Progenitor cell of endocrine pancreas (in vitro differentiated cells): Measurements from ENCODE around the gene ARMC7. TPM values are rescaled to one million over a fixed set of nuclear protein-coding genes. Genes with fewer than 3 reads are reported as not detected.

Source experiments
- DNase-seq: peaks from one replicate; pipeline ENCODE4 v3.0.0; 2021; ENCODE audit warnings: low spot score; ENCODE audit not compliant: unreplicated experiment
- H3K27ac Mint-ChIP-seq: 2 replicates; pipeline ENCODE4 v1.8.0; 2021; ENCODE audit warnings: mild to moderate bottlenecking, moderate library complexity, mixed read lengths
- H3K27me3 Mint-ChIP-seq: 2 replicates; pipeline ENCODE4 v1.8.0; 2021; ENCODE audit warnings: mixed read lengths
- H3K36me3 Mint-ChIP-seq: 2 replicates; pipeline ENCODE4 v1.8.0; 2022; ENCODE audit warnings: mixed read lengths; ENCODE audit not compliant: insufficient read depth
- H3K4me1 Mint-ChIP-seq: 2 replicates; pipeline ENCODE4 v1.8.0; 2021; ENCODE audit warnings: low read depth, mixed read lengths
- H3K4me3 Mint-ChIP-seq: 2 replicates; pipeline ENCODE4 v1.8.0; 2021; ENCODE audit warnings: low read depth, mild to moderate bottlenecking, moderate library complexity, mixed read lengths
- H3K9me3 Mint-ChIP-seq: 2 replicates; pipeline ENCODE4 v1.8.0; 2021; ENCODE audit warnings: low read depth, mixed read lengths
- total RNA-seq: library from RNA; stranded (reverse); gene quantifications from 2 replicates; pipeline ENCODE4 v1.2.1, GENCODE V29; 2021
- TF ChIP-seq, protein P1 (sequence below): fragments of 200-600 bp; sonication (generic); IDR thresholded peaks from one replicate; pipeline ENCODE4 v1.5.0; 2021; ENCODE audit warnings: antibody characterized with exemption, mild to moderate bottlenecking; ENCODE audit not compliant: unreplicated experiment

The ARMC7 gene
- total RNA-seq, 1 donor from 2014 or later: 16.7 TPM

DNA sequence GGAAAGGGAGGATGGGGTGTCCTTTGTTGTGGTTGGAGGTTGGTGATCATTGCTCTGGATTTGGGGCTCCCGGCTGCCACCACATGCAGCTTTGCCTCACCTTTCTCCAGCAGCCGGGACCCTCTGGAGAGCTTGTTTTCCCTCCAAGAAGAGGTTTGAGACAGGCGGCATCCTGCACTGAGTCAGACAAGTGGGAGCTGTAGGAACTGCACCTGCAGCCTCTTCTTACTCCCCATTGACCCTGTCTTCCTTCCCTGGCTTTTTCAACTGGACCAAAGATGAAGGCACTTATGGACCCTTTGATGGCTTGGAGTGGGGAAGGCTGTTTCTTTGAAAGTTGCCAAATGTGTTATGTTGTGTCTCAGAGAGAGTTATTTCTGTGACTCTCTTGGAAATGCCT, 46.1 kb upstream of the ARMC7 start:
- H3K4me1 Mint-ChIP-seq: no peaks in the 10 kb centered on the region
- no peak for DNase-seq
- peaks cover 16% of the 10 kb centered on the region for H3K36me3 Mint-ChIP-seq
- no peak overlapping the region for H3K27ac Mint-ChIP-seq
- H3K4me3 Mint-ChIP-seq: no peak overlapping the region
- TF ChIP-seq, protein P1, sequence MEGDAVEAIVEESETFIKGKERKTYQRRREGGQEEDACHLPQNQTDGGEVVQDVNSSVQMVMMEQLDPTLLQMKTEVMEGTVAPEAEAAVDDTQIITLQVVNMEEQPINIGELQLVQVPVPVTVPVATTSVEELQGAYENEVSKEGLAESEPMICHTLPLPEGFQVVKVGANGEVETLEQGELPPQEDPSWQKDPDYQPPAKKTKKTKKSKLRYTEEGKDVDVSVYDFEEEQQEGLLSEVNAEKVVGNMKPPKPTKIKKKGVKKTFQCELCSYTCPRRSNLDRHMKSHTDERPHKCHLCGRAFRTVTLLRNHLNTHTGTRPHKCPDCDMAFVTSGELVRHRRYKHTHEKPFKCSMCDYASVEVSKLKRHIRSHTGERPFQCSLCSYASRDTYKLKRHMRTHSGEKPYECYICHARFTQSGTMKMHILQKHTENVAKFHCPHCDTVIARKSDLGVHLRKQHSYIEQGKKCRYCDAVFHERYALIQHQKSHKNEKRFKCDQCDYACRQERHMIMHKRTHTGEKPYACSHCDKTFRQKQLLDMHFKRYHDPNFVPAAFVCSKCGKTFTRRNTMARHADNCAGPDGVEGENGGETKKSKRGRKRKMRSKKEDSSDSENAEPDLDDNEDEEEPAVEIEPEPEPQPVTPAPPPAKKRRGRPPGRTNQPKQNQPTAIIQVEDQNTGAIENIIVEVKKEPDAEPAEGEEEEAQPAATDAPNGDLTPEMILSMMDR: no peak
- H3K27me3 Mint-ChIP-seq: no peaks in the 10 kb centered on the region
- H3K9me3 Mint-ChIP-seq: no peaks in the 10 kb centered on the region

- H3K4me3 Mint-ChIP-seq: no peak overlapping the region
- no peak for DNase-seq
- H3K36me3 Mint-ChIP-seq: peaks cover 16% of the 10 kb centered on the region
- TF ChIP-seq, protein P1: no peak
- no peaks in the 10 kb centered on the region for H3K27me3 Mint-ChIP-seq
- no peaks in the 10 kb centered on the region for H3K9me3 Mint-ChIP-seq
- no peaks in the 10 kb centered on the region for H3K4me1 Mint-ChIP-seq
- H3K27ac Mint-ChIP-seq: no peak overlapping the region
Observed at GRCh38 chr17:75064040-75064439, 45.7 kb upstream of the ARMC7 start.

- no peak for DNase-seq
- Mint-ChIP-seq H3K36me3 (peaks cover 15% of the 10 kb centered on the region), H3K4me3 (no peak overlapping the region), H3K27me3 (no peaks in the 10 kb centered on the region), H3K27ac (no peak overlapping the region), H3K4me1 (no peaks in the 10 kb centered on the region), H3K9me3 (no peaks in the 10 kb centered on the region)
- TF ChIP-seq, protein P1: no peak
Observed at GRCh38 chr17:75064460-75064859, 45.3 kb upstream of the ARMC7 start.

DNA sequence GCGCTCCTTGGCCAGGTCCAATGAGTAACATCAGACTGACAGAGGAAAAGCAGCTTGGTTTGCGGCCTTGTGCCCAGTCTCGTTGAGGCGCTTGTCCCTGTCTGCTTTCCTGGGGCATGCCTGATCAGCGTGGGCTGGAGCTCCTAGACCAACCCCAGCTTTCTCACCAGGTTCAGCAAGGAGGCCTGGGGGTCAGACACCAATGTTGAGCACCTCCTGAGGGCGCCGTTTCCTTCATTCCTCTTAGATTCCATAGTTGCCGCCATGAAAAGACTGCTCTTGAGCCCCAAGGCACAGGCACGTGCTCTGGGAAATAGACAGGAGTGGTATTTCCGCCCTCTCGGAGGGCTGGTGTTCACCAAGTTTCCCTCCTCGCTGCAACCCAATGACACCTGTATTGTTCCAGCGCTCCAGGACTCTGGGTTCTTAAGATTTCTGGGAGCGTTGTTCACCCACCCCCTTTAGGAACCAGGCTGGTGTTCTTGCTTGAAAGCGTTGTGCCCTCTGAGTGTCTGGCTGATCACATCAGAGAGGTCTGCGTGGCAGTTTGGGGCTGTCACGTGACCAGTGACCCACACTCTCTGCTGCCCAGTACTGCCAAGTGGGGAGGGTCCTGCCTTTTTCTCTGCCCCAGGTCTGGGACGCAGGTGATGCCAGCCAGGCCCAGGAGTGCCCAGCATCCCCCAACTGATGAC, 44.8 kb upstream of the ARMC7 start:
- TF ChIP-seq, protein P1: no peak
- Mint-ChIP-seq H3K4me1 (no peaks in the 10 kb centered on the region), H3K27me3 (no peaks in the 10 kb centered on the region), H3K36me3 (peaks cover 12% of the 10 kb centered on the region), H3K27ac (no peak overlapping the region), H3K9me3 (no peaks in the 10 kb centered on the region), H3K4me3 (no peak overlapping the region)
- DNase-seq: no peak

- no peaks in the 10 kb centered on the region for H3K4me1 Mint-ChIP-seq
- H3K9me3 Mint-ChIP-seq: no peaks in the 10 kb centered on the region
- no peaks in the 10 kb centered on the region for H3K27me3 Mint-ChIP-seq
- H3K27ac Mint-ChIP-seq: no peak overlapping the region
- no peak overlapping the region for H3K4me3 Mint-ChIP-seq
- DNase-seq: no peak
- TF ChIP-seq, protein P1: no peak
- peaks cover 12% of the 10 kb centered on the region for H3K36me3 Mint-ChIP-seq
Observed at GRCh38 chr17:75065562-75066151, 44.1 kb upstream of the ARMC7 start.
